HFF-Myc (cell line): Measurements from ENCODE around the gene ALDH1A3.

ENCODE experiments used
- DNase-seq: peaks from one replicate; pipeline ENCODE4 v3.0.0-alpha.2; 2011; ENCODE audit warnings: low read depth; ENCODE audit errors: extremely low read depth
- H3K4me3 ChIP-seq: replicated peaks from 2 replicates; pipeline ENCODE4 v1.5.1; 2011; ENCODE audit warnings: low read depth, mild to moderate bottlenecking, control low read depth, low read length
- CTCF ChIP-seq: IDR thresholded peaks from 2 replicates; pipeline ENCODE4 v1.5.1; 2012; ENCODE audit warnings: mild to moderate bottlenecking, low read depth, low read length, control low read depth; ENCODE audit errors: missing control alignments

The ALDH1A3 gene

GRCh38 chr15:100909565-100909964 is 29.9 kb downstream of the ALDH1A3 start:
- no peak for DNase-seq
- H3K4me3 ChIP-seq: no peak overlapping the region
- no peak for TF ChIP-seq CTCF

- peak; percentile 27 for TF ChIP-seq CTCF
- no peak for DNase-seq
- H3K4me3 ChIP-seq: no peak overlapping the region
These were observed 30.6 kb downstream of the ALDH1A3 start for GRCh38 chr15:100909989-100910955.

- no peak overlapping the region for H3K4me3 ChIP-seq
- no peak for TF ChIP-seq CTCF
- no peak for DNase-seq
These were observed 31.5 kb downstream of the ALDH1A3 start for GRCh38 chr15:100911086-100911485.

GRCh38 chr15:100913961-100914360 is 34.3 kb downstream of the ALDH1A3 start:
- no peak for DNase-seq
- no peak for TF ChIP-seq CTCF
- no peak overlapping the region for H3K4me3 ChIP-seq

GRCh38 chr15:100914876-100915275 is 35.2 kb downstream of the ALDH1A3 start:
- peak; percentile 23 for TF ChIP-seq CTCF
- no peak for DNase-seq
- H3K4me3 ChIP-seq: no peak overlapping the region

GRCh38 chr15:100918034-100918689 is 38.5 kb downstream of the ALDH1A3 start:
- H3K4me3 ChIP-seq: peak overlapping the region; percentile 55
- peak; percentile 95 for TF ChIP-seq CTCF
- peak; percentile 47 for DNase-seq
